COLO829 (cell line): ENCODE measurements around the gene PXK.
A peak's percentile ranks its signal among the peaks of the same experiment; 100 is the strongest.

Experiments
- DNase-seq: peaks from one replicate; pipeline ENCODE4 v3.0.0; 2012; ENCODE audit warnings: low spot score

Gene PXK

GRCh38 chr3:58347984-58348383 lies 15.3 kb downstream of the PXK start:
- no peak for DNase-seq

GRCh38 chr3:58349792-58350626 lies 17.3 kb downstream of the PXK start:
- DNase-seq = no peak

GRCh38 chr3:58350627-58351013 lies 17.9 kb downstream of the PXK start:
- no peak for DNase-seq

- no peak for DNase-seq
These were observed 19.2 kb downstream of the PXK start for GRCh38 chr3:58351920-58352319.

- no peak for DNase-seq
These were observed 19.9 kb downstream of the PXK start for GRCh38 chr3:58352626-58353025.

- DNase-seq = no peak
These were observed 21.2 kb downstream of the PXK start for GRCh38 chr3:58353722-58354553.

GRCh38 chr3:58355179-58355578 lies 22.5 kb downstream of the PXK start:
- no peak for DNase-seq

- no peak for DNase-seq
These were observed 23.4 kb downstream of the PXK start for GRCh38 chr3:58356054-58356453.

- no peak for DNase-seq
These were observed 24.7 kb downstream of the PXK start for GRCh38 chr3:58357402-58357801.

GRCh38 chr3:58358092-58358491 lies 25.4 kb downstream of the PXK start:
- no peak for DNase-seq

GRCh38 chr3:58358808-58359207 lies 26.1 kb downstream of the PXK start:
- DNase-seq = no peak

- DNase-seq = no peak
These were observed 26.9 kb downstream of the PXK start for GRCh38 chr3:58359621-58360020.

- DNase-seq = no peak
These were observed 29.2 kb downstream of the PXK start for GRCh38 chr3:58361866-58362265.

- DNase-seq = no peak
These were observed 34.0 kb downstream of the PXK start for GRCh38 chr3:58366699-58367098.

GRCh38 chr3:58369038-58369437 lies 36.3 kb downstream of the PXK start:
- no peak for DNase-seq

- DNase-seq = no peak
These were observed 37.2 kb downstream of the PXK start for GRCh38 chr3:58369876-58370275.

- DNase-seq = no peak
These were observed 37.7 kb downstream of the PXK start for GRCh38 chr3:58370407-58370806.

GRCh38 chr3:58371754-58372153 lies 39.1 kb downstream of the PXK start:
- DNase-seq = no peak

GRCh38 chr3:58375254-58375653 lies 42.6 kb downstream of the PXK start:
- no peak for DNase-seq

- no peak for DNase-seq
These were observed 44.5 kb downstream of the PXK start for GRCh38 chr3:58377168-58377567.

GRCh38 chr3:58377750-58378149 lies 45.1 kb downstream of the PXK start:
- DNase-seq = no peak

GRCh38 chr3:58379351-58380073 lies 46.8 kb downstream of the PXK start:
- DNase-seq = no peak

- DNase-seq = peak; percentile 89
These were observed 50.8 kb downstream of the PXK start for GRCh38 chr3:58383476-58383875.
